ENCODE measurements around the gene GIMAP6. TPM values are rescaled to one million over a fixed set of nuclear protein-coding genes. Genes with fewer than 3 reads are reported as not detected.
"Not testable (repeated sequence)": the region's sequence is repeated elsewhere in the genome, so short reads cannot be mapped to it uniquely, and the experiment has no call there.

GIMAP6 gene
- total RNA-seq, 1 donor from 2014 or later, result 61.7 TPM

- TF ChIP-seq CTCF (IDR thresholded peaks at IDR 0.05), result no peak
Measured at GRCh38 chr7:150612925-150613324, 19.3 kb downstream of the GIMAP6 start.

GRCh38 chr7:150610233-150610632, 22.0 kb downstream of the GIMAP6 start:
- no peak overlapping the region for H3K27ac ChIP-seq

More at GRCh38 chr7:150612925-150613324, 19.3 kb downstream of the GIMAP6 start:
- DNase-seq, result no peak
- intact Hi-C loops (cut with DNase I), result no loop called here
- no peaks in the 10 kb centered on the region for H3K9me3 ChIP-seq
- H3K27ac ChIP-seq, result no peak overlapping the region
- no peak overlapping the region for H3K4me3 ChIP-seq
- H3K4me1 ChIP-seq, result no peaks in the 10 kb centered on the region
- H3K27me3 ChIP-seq, result no peaks in the 10 kb centered on the region
- H3K36me3 ChIP-seq, result no peaks in the 10 kb centered on the region
- ATAC-seq, result no peak

GRCh38 chr7:150603600-150603999, 28.6 kb downstream of the GIMAP6 start:
- intact Hi-C loops (cut with DNase I); H3K27ac ChIP-seq; H3K4me3 ChIP-seq; H3K4me1 ChIP-seq; H3K9me3 ChIP-seq; H3K27me3 ChIP-seq; ATAC-seq; H3K36me3 ChIP-seq; DNase-seq: not testable (repeated sequence)

More at GRCh38 chr7:150610233-150610632, 22.0 kb downstream of the GIMAP6 start:
- intact Hi-C loops (cut with DNase I), result no loop called here
- H3K27me3 ChIP-seq, result no peaks in the 10 kb centered on the region
- H3K4me3 ChIP-seq, result no peak overlapping the region
- no peaks in the 10 kb centered on the region for H3K9me3 ChIP-seq
- no peaks in the 10 kb centered on the region for H3K4me1 ChIP-seq
- TF ChIP-seq CTCF (IDR thresholded peaks at IDR 0.05), result no peak
- DNase-seq, result no peak
- no peaks in the 10 kb centered on the region for H3K36me3 ChIP-seq
- ATAC-seq, result no peak

GRCh38 chr7:150595361-150595760, 36.8 kb downstream of the GIMAP6 start:
- H3K4me3 ChIP-seq, result no peak overlapping the region
- DNase-seq, result no peak
- intact Hi-C loops (cut with DNase I), result no loop called here
- H3K9me3 ChIP-seq, result no peaks in the 10 kb centered on the region
- TF ChIP-seq CTCF (IDR thresholded peaks at IDR 0.05), result no peak
- no peak overlapping the region for H3K27ac ChIP-seq
- H3K4me1 ChIP-seq, result no peaks in the 10 kb centered on the region
- no peaks in the 10 kb centered on the region for H3K36me3 ChIP-seq
- H3K27me3 ChIP-seq, result no peaks in the 10 kb centered on the region
- no peak for ATAC-seq

GRCh38 chr7:150594805-150595204, 37.4 kb downstream of the GIMAP6 start:
- Histone ChIP-seq H3K9me3 (no peaks in the 10 kb centered on the region), H3K27ac (no peak overlapping the region)

GRCh38 chr7:150587551-150587950, 44.6 kb downstream of the GIMAP6 start:
- Histone ChIP-seq H3K9me3 (no peaks in the 10 kb centered on the region), H3K4me1 (peaks cover 13% of the 10 kb centered on the region), H3K27ac (peak overlapping the region; percentile 63), H3K27me3 (no peaks in the 10 kb centered on the region), H3K36me3 (no peaks in the 10 kb centered on the region), H3K4me3 (no peak overlapping the region)
- ATAC-seq, result no peak
- DNase-seq, result no peak
- intact Hi-C loops (cut with DNase I), result no loop called here
- TF ChIP-seq CTCF (IDR thresholded peaks at IDR 0.05), result no peak

More at GRCh38 chr7:150594805-150595204, 37.4 kb downstream of the GIMAP6 start:
- H3K36me3 ChIP-seq, result no peaks in the 10 kb centered on the region
- ATAC-seq (no peak), DNase-seq (no peak)
- H3K4me1 ChIP-seq, result no peaks in the 10 kb centered on the region
- TF ChIP-seq CTCF (IDR thresholded peaks at IDR 0.05), result no peak
- intact Hi-C loops (cut with DNase I), result no loop called here
- no peak overlapping the region for H3K4me3 ChIP-seq
- H3K27me3 ChIP-seq, result no peaks in the 10 kb centered on the region

Data from upper lobe of right lung (tissue), 1 donor.